ENCODE data around the gene OOSP4B.

GRCh38 chr11:60078745-60079144, 61.8 kb downstream of the OOSP4B start:
- TF ChIP-seq POLR2AphosphoS5 (IDR thresholded peaks at IDR 0.05), result no peak
- TF ChIP-seq CTCF (IDR thresholded peaks at IDR 0.05 in 8 of 11, conservative IDR thresholded peaks at IDR 0.05 in 3 of 11), result no peak
- no peak for TF ChIP-seq POLR2A (IDR thresholded peaks at IDR 0.05)
